ENCODE data around the gene JAZF1. TPM values are rescaled to one million over a fixed set of nuclear protein-coding genes. Genes with fewer than 3 reads are reported as not detected.
"Not testable (repeated sequence)": the region's sequence is repeated elsewhere in the genome, so short reads cannot be mapped to it uniquely, and the experiment has no call there.

Gene JAZF1
- total RNA-seq, 1 experiment from 2014 or later = 9.1 TPM

DNA sequence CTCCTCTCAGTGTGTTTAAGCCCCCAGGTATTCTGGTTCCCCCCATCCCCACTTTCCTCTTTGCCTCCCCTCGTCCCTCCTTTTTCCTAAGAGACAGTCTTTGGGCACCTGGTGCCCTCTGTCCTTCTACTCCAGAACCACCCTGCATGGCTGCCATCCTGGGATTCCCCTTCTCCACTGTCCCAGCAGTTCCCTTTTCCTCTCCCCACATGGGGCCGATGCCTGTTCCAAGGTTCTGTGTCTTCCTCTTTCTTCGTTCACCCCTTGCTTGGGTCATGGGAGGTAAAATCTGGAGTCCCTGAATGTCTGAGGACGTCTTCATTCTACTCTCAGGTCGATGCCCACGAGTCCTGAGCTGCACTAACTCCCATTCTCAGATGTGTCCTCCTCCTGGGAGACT lies 319.8 kb downstream of the JAZF1 start:
- no CpG with 5 or more reads among the region's 6 CpGs for WGBS (ENCODE audit: extremely low coverage, insufficient read length, low lambda C conversion rate)
- H4K91ac ChIP-seq (ENCODE audit: insufficient read length, low read depth, low read length) = no peak overlapping the region
- no peak overlapping the region for H3K14ac ChIP-seq (ENCODE audit: insufficient read depth, low read length)
- no peaks in the 10 kb centered on the region for H3K4me1 ChIP-seq (ENCODE audit: insufficient read depth, low read length)
- no peak overlapping the region for H4K5ac ChIP-seq (ENCODE audit: insufficient read length, low read depth, low read length)
- TF ChIP-seq, protein P1, sequence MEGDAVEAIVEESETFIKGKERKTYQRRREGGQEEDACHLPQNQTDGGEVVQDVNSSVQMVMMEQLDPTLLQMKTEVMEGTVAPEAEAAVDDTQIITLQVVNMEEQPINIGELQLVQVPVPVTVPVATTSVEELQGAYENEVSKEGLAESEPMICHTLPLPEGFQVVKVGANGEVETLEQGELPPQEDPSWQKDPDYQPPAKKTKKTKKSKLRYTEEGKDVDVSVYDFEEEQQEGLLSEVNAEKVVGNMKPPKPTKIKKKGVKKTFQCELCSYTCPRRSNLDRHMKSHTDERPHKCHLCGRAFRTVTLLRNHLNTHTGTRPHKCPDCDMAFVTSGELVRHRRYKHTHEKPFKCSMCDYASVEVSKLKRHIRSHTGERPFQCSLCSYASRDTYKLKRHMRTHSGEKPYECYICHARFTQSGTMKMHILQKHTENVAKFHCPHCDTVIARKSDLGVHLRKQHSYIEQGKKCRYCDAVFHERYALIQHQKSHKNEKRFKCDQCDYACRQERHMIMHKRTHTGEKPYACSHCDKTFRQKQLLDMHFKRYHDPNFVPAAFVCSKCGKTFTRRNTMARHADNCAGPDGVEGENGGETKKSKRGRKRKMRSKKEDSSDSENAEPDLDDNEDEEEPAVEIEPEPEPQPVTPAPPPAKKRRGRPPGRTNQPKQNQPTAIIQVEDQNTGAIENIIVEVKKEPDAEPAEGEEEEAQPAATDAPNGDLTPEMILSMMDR (conservative IDR thresholded peaks at IDR 0.05) = no peak
- no peak for DNase-seq
- H2AK5ac ChIP-seq (ENCODE audit: insufficient read length, low read length) = no peak overlapping the region
- H2BK12ac ChIP-seq (ENCODE audit: insufficient read length, low read depth, low read length) = no peak overlapping the region
- no peak overlapping the region for H3K4ac ChIP-seq (ENCODE audit: low read depth, low read length)
- no peak overlapping the region for H3K27ac Mint-ChIP-seq
- no peak overlapping the region for H3K4me3 Mint-ChIP-seq
- H3K56ac ChIP-seq (ENCODE audit: insufficient read length, low read depth, low read length) = no peak overlapping the region
- H3K36me3 Mint-ChIP-seq (ENCODE audit: insufficient read depth in 1 of 3, low read depth in 3 of 3) = peaks cover 5 to 9% (median 8%) of the 10 kb centered on the region in 3 experiments; a peak in 5 of 7 replicates
- no peaks in the 10 kb centered on the region for H3K27me3 ChIP-seq (ENCODE audit: insufficient read depth, low read length)
- H3K23me2 ChIP-seq (ENCODE audit: insufficient read length, low read depth, low read length, poor library complexity, severe bottlenecking) = no peaks in the 10 kb centered on the region
- no peaks in the 10 kb centered on the region for H3K9me3 ChIP-seq (ENCODE audit: control insufficient read depth, low read depth, low read length)
- no peak overlapping the region for H4K8ac ChIP-seq (replicated peaks; ENCODE audit: insufficient read length, low read depth, low read length)
- no peaks in the 10 kb centered on the region; the same call in 1 of the 2 replicates for H3K27me3 Mint-ChIP-seq (ENCODE audit: low read depth)
- H2BK120ac ChIP-seq (ENCODE audit: low read depth, low read length, poor library complexity, severe bottlenecking) = no peak overlapping the region
- 0 out of 2 replicates have a peak, but pooled peaks cover 2% of the 10 kb centered on the region for H3K79me2 ChIP-seq (ENCODE audit: insufficient read depth, low read length)
- H3K18ac ChIP-seq (ENCODE audit: insufficient read length, low read depth, low read length) = no peak overlapping the region
- peaks cover 12% of the 10 kb centered on the region in 2 experiments; a peak in 3 of 4 replicates for H3K4me1 Mint-ChIP-seq
- H3K9me3 Mint-ChIP-seq = peaks cover 0 to 6% of the 10 kb centered on the region in 2 experiments; a peak in 3 of 5 replicates
- no peak overlapping the region for H3K4me2 ChIP-seq (ENCODE audit: insufficient read depth, insufficient read length, low read length)
- H2BK5ac ChIP-seq (ENCODE audit: insufficient read length, low read length) = no peak overlapping the region
- no peak overlapping the region for H2AFZ ChIP-seq (ENCODE audit: low read length)
- H3K23ac ChIP-seq (ENCODE audit: insufficient read length, low read depth, low read length) = no peak overlapping the region
- H2BK15ac ChIP-seq (ENCODE audit: low read depth, low read length) = no peak overlapping the region
- H2BK20ac ChIP-seq (ENCODE audit: low read depth, low read length, poor library complexity, severe bottlenecking) = no peak overlapping the region
- no peak overlapping the region for H3K27ac ChIP-seq (ENCODE audit: insufficient read length, low read depth, low read length)
- H3K79me1 ChIP-seq (ENCODE audit: insufficient read depth, low read depth, low read length, poor library complexity, severe bottlenecking) = no peaks in the 10 kb centered on the region
- no peak overlapping the region for H3K9ac ChIP-seq (ENCODE audit: extremely low read depth, insufficient read length, low read length)
- no peak overlapping the region for H3T11ph ChIP-seq (ENCODE audit: low read length)
- H4K20me1 ChIP-seq (ENCODE audit: control insufficient read depth, insufficient read depth, insufficient read length) = no peaks in the 10 kb centered on the region

GRCh38 chr7:27856703-27857485 lies 323.7 kb downstream of the JAZF1 start:
- H3K23me2 ChIP-seq (ENCODE audit: insufficient read length, low read depth, low read length, poor library complexity, severe bottlenecking); H3K27me3 ChIP-seq (ENCODE audit: insufficient read depth, low read length); DNase-seq; H3K27ac Mint-ChIP-seq; H4K20me1 ChIP-seq (ENCODE audit: control insufficient read depth, insufficient read depth, insufficient read length); H3K4me1 ChIP-seq (ENCODE audit: insufficient read depth, low read length); H3K14ac ChIP-seq (ENCODE audit: insufficient read depth, low read length); H3K4me2 ChIP-seq (ENCODE audit: insufficient read depth, insufficient read length, low read length); H3K9me3 ChIP-seq (ENCODE audit: control insufficient read depth, low read depth, low read length); H3K27me3 Mint-ChIP-seq (ENCODE audit: low read depth); H2BK20ac ChIP-seq (ENCODE audit: low read depth, low read length, poor library complexity, severe bottlenecking); H4K91ac ChIP-seq (ENCODE audit: insufficient read length, low read depth, low read length); H3K9ac ChIP-seq (ENCODE audit: extremely low read depth, insufficient read length, low read length); H4K8ac ChIP-seq (replicated peaks; ENCODE audit: insufficient read length, low read depth, low read length); H3K79me1 ChIP-seq (ENCODE audit: insufficient read depth, low read depth, low read length, poor library complexity, severe bottlenecking); H3K79me2 ChIP-seq (ENCODE audit: insufficient read depth, low read length); H2BK120ac ChIP-seq (ENCODE audit: low read depth, low read length, poor library complexity, severe bottlenecking); H2BK5ac ChIP-seq (ENCODE audit: insufficient read length, low read length); H2BK12ac ChIP-seq (ENCODE audit: insufficient read length, low read depth, low read length); H2AFZ ChIP-seq (ENCODE audit: low read length); H3K4me3 Mint-ChIP-seq; H4K5ac ChIP-seq (ENCODE audit: insufficient read length, low read depth, low read length); H3K4me1 Mint-ChIP-seq; H3K23ac ChIP-seq (ENCODE audit: insufficient read length, low read depth, low read length); H2AK5ac ChIP-seq (ENCODE audit: insufficient read length, low read length); H3T11ph ChIP-seq (ENCODE audit: low read length); H3K56ac ChIP-seq (ENCODE audit: insufficient read length, low read depth, low read length); H3K18ac ChIP-seq (ENCODE audit: insufficient read length, low read depth, low read length); H3K27ac ChIP-seq (ENCODE audit: insufficient read length, low read depth, low read length); H3K4ac ChIP-seq (ENCODE audit: low read depth, low read length); H2BK15ac ChIP-seq (ENCODE audit: low read depth, low read length): not testable (repeated sequence)
- Mint-ChIP-seq H3K36me3 (ENCODE audit: insufficient read depth in 1 of 3, low read depth in 3 of 3) (peaks cover 9 to 17% (median 17%) of the 10 kb centered on the region in 3 experiments), H3K9me3 (peaks cover 4 to 14% of the 10 kb centered on the region in 2 experiments)
- WGBS (ENCODE audit: extremely low coverage, insufficient read length, low lambda C conversion rate) = no CpG with 5 or more reads among the region's 28 CpGs
